GM21447 (cell line): Measurements from ENCODE around the gene RABGAP1L.
"Not testable (repeated sequence)": the region's sequence is repeated elsewhere in the genome, so short reads cannot be mapped to it uniquely, and the experiment has no call there.

ENCODE experiments used
- ATAC-seq: cut with Tn5 transposase; IDR thresholded peaks from one replicate; pipeline ENCODE4 v1.9.1; 2021; ENCODE audit not compliant: unreplicated experiment

RABGAP1L gene

DNA sequence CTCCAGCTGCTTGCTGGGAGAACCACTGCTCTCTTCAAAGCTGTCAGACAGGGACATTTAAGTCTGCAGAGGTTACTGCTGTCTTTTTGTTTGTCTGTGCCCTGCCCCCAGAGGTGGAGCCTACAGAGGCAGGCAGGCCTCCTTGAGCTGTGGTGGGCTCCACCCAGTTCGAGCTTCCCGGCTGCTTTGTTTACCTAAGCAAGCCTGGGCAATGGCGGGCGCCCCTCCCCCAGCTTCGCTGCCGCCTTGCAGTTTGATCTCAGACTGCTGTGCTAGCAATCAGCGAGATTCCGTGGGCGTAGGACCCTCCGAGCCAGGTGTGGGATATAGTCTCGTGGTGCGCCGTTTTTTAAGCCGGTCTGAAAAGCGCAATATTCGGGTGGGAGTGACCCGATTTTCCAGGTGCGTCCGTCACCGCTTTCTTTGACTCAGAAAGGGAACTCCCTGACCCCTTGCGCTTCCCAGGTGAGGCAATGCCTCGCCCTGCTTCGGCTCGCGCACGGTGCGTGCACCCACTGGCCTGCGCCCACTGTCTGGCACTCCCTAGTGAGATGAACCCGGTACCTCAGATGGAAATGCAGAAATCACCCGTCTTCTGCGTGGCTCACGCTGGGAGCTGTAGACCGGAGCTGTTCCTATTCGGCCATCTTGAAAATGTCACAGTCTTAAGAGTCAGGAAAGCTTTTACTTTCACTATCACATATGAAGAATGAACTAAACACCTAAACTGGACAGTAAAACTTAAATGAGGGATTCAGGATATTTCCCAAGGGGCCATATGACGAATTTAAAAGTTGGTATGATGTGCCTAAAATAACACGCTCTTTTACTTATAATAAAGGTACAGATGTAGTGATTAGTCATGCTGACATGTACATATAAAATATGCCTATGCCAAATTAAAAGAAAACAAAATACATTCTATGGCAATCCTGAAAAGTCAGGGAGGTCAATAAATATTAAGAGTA is 689.6 kb downstream of the RABGAP1L start:
- not testable (repeated sequence) for ATAC-seq

DNA sequence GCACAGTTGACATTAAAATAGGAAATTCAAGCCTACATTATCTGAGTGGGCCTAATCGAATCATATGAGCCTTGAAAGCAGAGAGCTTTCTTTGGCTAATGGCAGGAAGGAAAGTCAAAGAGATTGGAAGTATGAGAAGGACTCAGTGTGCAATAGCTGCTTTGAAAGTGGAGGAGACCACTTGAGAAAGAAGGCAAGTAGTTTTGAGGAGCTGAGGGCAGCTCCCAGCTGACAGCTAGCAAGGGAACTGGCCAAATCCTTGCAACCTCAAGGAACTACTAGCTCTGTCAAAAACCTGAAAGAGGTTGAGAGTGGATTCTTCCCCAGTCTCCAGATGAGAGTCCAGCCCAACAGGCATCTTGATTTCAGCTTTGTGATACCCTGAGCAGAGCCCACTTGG is 691.4 kb downstream of the RABGAP1L start:
- ATAC-seq = no peak

DNA sequence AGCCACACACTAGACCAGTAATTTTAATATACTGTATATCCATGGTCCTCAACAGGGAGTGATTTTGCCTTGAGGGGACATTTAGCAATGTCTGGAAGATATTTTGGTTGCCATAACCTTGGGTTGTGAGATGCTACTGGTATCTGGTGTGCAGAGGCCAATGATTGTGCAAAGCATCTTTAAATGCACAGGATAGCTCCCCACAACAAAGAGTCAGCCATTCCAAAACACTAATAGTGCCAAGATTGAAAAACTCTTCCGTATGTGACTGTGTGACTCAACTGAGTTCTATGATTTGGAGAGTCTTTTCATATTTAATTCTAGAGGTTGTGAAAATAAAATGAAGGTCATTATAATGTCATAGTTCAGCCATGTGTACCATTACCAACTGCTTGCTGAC is 699.0 kb downstream of the RABGAP1L start:
- ATAC-seq = no peak

DNA sequence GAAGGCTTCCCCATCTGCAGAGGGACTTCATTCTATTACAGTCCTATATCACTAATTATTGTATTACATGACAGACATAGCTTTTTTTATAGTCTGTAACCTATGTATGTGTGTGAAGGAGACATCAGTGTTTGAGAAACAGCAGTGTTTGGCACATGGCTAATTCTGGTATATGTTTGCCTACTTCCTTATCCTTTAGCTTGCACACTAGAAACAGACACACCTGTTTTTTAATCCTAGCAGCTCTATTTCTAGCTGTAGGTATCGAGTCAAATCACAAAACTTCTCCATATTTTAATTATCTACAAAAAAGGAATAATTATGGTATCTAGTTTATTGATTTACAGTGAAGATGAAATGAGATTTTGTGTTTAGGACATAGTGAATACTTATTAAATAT is 711.0 kb downstream of the RABGAP1L start:
- no peak for ATAC-seq

DNA sequence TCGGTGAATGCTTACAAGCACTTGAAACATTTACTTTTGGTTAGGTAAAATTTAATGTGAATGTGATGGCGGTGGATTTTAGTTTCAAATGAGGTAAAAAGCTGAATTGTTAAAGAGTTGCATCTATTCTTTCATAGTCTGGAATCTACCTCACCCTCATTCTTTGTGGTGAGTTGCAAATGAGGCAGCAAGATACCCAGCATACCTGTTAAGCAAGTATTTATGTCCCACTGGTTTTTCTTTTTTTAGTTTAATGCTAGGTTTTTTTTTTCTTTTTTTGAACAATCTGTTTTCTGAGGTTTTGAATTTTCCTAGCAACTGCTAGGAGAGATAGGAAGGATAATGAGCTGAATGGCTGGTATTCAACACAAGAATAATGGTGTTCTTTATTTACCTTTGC is 712.6 kb downstream of the RABGAP1L start:
- ATAC-seq = no peak

DNA sequence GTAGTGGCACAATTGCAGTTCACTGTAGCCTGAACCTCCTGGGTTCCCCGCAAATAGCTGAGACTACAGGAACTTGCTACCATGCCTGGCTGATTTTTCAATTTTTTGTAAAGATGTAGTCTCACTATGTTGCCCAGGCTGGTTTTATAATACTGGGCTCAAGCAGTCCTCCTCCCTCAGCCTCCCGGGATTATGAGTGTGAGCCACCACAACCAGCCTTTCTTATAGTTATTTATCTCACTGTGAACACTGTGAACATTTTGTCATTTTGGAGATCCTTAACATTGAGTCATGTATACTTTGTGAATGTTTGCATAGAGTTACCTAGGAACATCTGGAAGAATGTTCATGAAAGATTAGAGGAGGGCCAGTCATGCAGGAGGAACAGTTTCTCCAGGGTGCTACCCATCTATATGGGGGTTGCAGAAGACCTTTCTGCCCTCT is 713.3 kb downstream of the RABGAP1L start:
- ATAC-seq = no peak

DNA sequence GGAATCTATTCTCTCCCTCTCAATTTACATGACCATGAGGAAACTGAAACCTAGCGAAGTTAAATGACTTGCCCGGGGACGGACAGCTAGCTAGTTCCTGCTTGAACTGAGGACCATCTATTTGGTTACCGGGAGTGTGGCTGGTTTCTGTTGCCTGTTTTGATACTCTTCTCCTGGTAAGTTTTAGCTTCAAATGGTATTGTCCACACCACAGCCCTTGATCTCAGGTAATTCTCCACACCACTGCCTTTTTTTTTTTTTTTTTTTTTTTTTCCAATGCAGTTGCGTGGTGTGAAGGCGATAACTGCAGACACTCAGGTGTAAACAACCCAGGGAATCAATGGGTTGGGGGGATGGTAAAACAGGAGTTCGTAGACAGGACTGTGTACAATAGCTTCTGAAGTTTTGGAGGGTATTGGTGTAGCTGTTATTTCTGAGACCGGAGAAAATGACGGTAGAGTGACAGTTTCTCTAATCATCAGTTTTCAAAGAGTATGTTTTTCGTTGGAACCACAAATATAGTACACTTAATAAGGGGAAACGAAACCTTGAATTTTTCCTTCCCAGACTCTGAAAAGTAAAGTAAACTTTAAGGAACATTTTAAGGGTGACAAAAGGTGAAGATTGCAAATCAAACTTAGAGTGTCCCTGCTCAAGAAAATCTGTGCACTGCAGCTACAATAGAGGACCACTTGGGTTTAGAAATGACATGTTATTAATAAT is 715.2 kb downstream of the RABGAP1L start:
- peak; percentile 72 for ATAC-seq

DNA sequence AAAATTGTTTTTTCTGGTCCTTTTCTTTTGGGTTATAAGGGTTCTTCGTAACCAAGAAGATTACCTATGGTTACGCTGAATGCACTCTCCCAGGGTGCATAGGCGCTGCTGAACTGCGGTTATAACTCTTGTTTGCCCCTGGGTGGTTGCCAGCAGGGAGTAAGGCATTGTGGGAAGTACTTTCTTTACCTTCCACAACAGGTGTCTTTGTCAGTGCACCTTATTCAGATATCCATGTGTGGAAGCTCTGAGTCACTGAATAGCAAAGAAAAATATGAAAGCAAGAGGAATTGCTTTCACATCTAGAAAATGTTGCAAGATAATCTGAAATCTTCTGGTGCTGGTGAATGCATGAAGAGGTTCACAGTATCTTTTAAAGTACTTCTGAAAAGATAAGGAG is 716.0 kb downstream of the RABGAP1L start:
- no peak for ATAC-seq

DNA sequence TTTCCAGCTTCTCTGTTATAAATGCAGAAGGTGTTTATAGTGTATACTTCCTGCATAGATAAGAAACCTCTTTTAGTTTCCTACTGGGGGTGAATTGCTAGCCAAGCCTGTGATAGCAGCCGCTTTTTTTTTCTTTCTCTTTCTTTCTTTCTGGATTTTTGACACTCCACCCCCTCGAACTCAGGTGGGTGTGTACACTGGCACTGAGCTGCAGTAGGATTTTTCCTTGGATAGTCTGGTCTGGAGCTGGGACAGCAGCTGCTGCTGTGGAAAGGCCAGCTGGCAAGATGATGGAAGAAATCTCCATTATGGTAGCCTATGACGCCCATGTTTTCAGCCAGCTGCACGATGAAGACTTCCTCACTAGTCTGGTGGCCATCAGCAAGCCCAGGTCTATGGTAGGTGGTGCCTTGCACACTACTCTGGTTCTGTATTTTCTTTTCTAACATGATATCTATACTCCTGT is 717.9 kb downstream of the RABGAP1L start:
- ATAC-seq = no peak

DNA sequence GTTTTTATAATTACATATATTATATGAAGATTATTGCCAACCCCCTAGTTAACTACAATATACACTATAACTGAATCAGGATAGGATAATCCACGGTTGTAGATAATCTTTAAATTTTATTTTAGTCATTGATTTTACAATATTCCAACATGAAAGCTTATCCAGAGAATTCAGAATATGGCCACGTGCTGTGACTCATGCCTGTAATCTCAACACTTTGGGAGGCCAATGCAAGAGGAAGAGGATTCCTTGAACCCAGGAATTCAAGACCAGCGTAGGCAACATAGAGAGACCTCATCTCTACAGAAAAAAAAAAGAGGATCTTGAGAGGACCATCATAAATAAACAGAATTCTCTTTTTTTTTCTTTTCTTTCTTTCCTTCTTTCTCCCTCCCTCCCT is 720.9 kb downstream of the RABGAP1L start:
- no peak for ATAC-seq

DNA sequence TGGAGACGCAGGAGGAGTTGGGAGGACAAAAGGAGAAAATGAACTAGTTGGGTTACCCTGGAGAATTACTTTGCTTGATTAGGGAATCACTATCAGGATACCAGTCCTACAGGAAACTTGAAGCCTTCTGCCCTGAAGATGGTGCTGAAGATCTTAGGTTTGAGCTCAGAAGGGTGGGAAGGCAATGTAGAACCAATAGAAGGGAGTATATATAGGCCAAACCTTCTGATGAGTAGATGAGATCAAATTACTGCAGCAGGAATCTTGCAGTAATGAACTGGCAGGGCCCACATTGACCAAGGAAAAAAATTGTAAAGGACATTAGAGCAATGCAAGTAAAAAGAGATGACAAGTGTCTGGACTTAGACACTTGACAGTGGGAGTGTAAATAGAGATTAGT is 724.1 kb downstream of the RABGAP1L start:
- no peak for ATAC-seq

DNA sequence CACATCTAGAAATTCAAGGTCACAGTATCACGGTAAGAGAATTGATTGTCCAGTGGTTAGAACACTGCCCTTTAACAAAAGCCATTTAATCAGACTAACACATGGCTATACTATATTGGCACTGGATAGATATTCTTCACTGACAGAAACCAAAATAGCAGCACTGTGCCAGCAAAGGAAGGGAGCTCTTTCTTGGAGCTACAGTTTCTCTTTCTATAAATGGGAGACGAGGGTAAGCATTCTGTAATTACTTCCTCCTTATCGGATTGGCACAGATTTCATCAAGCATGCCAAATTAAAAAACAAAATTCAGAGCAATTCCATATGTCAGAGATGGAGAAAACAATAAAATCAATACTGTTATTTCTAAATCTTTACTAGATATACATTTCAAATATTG is 724.7 kb downstream of the RABGAP1L start:
- no peak for ATAC-seq

DNA sequence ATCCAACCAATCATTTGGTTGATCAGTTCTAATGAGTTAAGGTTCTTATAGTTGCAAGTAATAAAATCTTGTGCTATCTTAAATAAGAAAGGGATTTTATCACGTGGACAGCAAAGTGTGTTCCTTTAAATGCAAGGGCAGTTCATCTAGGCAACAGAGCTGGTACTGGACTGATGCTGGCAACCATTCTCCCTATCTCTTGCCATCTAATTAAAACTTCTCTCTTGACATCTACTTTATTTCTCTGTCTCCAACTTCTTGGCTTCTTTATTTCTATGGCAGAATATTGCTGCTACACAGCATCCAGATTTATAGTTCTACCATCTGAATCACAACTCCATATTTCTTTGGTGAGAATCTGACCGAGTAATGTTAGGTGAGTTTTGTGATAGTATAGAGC is 725.2 kb downstream of the RABGAP1L start:
- ATAC-seq = no peak

DNA sequence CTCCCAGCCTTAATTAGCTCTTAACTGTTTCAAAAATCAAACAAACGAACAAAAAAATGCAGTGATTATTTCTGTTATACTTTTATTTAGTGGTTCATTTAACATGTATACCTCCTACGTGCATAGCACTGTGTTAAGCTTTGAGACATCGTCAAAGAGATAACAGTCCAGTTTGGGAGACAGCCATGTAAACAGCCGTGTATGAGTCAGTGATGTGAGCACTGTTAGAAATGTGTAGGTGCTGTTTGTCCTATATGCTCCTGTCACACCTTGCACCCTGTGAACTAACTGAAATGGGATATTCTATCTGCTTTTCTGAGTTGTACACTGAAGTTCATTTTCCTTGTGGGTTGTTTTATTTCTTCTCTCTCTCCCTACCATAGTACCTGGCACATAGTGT is 730.7 kb downstream of the RABGAP1L start:
- ATAC-seq = no peak

DNA sequence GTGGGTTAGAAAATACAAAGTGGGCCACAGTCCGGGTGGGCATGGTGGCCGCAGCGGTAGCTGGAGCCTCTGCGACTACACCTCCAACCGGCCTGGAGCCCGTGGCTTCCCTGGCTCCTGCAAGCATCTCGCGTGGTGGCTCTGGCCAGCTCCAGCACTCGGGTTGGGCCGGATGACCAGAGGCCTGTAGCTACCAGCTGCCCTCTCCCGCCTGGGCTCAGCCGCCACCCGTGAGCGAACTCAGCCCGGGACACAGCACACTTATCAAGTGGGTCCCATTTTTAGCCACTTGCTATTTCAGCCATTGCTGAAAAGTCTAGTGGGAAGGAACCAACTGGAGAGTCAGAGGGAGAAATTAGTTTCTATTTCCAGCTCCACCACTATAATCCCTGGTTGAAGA is 732.7 kb downstream of the RABGAP1L start:
- no peak for ATAC-seq

DNA sequence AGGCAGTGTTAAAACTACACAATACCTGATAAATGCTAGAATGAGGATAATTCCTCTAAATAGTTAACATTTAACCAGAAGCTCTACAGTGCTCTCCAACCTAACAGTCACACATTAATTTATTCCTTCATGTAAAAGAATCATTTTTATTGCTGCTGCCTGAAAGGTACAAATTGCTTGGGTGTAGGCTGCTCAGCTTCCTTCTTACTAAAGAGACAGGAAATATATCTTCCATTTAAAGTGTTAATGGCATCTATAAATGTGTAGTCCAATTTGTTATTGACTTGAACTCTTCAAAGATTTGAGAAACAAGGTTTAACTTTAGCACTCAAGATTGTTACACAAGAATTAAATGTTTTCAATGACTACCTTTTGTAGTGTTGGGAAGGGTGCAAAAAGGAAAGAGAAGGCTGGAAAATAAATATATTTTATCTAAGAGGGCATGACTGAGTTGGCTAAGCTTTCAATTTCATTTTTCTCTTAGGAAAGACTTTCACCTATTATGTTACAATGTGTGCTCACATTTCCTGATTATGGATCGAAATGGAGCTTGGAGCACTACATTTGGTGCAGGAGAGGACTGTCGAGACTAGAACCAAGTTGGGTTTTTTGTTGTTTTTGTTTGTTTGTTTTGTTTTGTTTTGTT is 734.9 kb downstream of the RABGAP1L start:
- ATAC-seq = no peak

DNA sequence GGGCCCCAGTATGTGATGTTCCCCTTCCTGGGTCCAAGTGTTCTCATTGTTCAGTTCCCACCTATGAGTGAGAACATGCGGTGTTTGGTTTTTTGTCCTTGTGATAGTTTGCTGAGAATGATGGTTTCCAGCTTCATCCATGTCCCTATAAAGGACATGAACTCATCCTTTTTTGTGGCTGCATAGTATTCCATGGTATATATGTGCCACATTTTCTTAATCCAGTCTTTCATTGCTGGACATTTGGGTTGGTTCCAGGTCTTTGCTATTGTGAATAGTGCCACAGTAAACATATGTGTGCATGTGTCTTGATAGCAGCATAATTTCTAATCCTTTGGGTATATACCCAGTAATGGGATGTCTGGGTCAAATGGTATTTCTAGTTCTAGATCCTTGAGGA is 736.3 kb downstream of the RABGAP1L start:
- not testable (repeated sequence) for ATAC-seq

DNA sequence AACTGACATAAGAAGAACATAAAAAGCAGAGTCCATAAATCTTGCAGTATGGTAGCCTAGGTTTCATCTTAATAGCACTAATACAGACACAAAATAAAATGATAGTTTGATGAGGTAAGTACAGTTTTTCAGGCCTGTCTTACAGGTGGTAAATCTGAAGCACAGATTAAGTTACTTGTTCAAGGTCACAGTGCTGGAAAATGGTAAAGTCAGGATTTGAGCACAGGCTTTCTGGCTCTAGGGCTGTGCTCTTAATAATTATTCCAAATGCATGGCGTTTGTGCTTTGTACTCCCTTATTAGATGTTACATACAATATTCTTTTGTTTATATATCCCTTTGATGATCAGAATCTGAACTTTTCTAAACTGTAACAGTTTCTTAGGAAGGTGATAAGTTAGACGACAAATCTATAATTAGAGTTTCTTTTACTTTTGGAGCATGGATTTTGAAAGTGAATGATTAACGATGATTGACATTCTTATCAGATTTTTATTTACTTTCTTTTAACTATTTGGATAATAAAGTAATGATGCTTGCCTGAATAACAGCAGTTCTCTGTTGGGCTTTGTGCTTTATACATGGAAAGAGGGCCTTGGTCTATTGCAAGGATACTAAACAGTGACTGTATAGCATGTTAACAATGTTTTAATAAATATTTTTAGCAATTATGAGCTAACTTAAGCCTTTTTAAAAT is 738.9 kb downstream of the RABGAP1L start:
- no peak for ATAC-seq

DNA sequence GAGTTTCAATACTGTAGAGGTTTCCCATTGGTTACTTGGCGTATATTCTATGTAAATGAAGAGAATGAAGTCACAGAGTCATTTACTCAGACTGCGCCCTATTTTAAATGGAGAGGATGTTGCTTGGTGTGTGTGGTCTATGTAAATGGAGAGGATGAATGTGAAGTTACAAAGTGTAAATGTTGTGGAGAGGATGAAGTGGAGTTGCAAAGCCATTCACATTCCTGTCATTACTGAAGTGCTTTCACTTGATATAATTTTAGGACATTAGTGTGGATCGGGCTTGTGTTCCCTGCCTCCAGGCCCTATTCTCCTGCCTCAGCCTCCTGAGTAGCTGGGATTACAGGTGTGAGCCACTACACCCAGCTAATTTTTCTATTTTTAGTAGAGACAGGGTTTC is 741.0 kb downstream of the RABGAP1L start:
- ATAC-seq = no peak

DNA sequence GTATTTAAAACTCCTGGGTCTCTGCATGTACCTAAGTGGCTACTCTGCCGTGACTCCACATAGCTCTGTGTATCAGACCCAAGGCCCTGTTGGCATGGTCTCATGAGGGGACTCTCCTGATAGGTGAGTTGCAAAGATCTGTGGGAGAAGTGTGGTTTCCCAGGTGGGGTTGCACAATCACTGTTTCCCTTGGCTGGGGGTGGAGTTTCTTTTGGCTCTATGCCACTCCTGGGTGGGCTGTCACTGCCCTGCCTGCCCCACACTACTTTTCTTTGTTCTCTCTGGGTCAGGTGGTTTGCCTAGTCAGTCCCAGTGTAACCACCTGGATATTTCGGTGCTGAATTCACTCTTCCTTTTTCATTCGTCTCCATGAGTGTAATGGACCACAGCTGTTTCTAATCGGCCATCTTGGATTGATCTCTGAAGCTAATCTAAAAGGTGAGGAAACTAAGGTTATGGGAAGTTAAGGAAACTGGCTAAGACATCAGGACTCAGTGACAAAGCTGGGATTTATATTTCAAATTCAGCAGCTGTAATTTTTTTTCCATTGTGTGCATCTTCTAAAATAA is 743.3 kb downstream of the RABGAP1L start:
- no peak for ATAC-seq

DNA sequence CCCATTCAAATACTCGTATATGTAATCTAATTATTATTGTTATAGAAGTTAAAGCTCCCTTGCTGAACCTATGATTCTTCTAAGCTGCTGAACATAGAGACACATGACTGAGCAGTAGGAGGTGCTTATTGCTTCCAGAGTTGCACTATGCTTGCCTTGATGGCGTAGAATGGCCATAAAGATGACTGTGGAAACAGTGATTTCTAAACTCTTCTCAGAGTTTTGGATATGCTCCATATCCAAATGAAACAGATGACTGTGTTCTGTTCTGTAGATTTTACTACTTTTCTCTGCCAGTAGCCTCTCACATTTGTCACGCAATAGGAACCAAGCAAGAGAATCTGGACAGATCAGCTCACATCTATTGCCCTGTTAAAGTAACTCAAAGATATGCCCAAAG is 752.3 kb downstream of the RABGAP1L start:
- no peak for ATAC-seq
